Calu3 (cell line): Measurements from ENCODE around the gene SMIM41. TPM values are rescaled to one million over a fixed set of nuclear protein-coding genes. Genes with fewer than 3 reads are reported as not detected.

ENCODE experiments used
- BruUV-seq: library from RNA; stranded (reverse); fragments of 400-500 nt; replicated peaks from 2 replicates; lab custom pipeline; 2021; lab: Mats Ljungman, UMichigan
- CTCF ChIA-PET: fragments of 300-600 bp; sonication (Branson Sonifier 250); formaldehyde crosslinking; loops from one replicate; lab custom pipeline; 2022; ENCODE audit warnings: antibody characterized with exemption; lab: Charles Lee
- DNase-seq: peaks from one replicate; pipeline ENCODE4 v3.0.0; 2022
- H3K27ac Mint-ChIP-seq: one replicate; pipeline ENCODE4 v1.8.0; 2022; ENCODE audit warnings: mixed read lengths; ENCODE audit not compliant: unreplicated experiment
- H3K27me3 Mint-ChIP-seq: one replicate; pipeline ENCODE4 v1.8.0; 2022; ENCODE audit warnings: mixed read lengths; ENCODE audit not compliant: unreplicated experiment
- H3K36me3 Mint-ChIP-seq: one replicate; pipeline ENCODE4 v1.8.0; 2022; ENCODE audit warnings: mild to moderate bottlenecking, moderate library complexity, mixed read lengths; ENCODE audit not compliant: insufficient read depth, unreplicated experiment
- H3K4me1 Mint-ChIP-seq: one replicate; pipeline ENCODE4 v1.8.0; 2022; ENCODE audit warnings: mild to moderate bottlenecking, low read depth, mixed read lengths; ENCODE audit not compliant: unreplicated experiment
- H3K4me3 Mint-ChIP-seq: one replicate; pipeline ENCODE4 v1.8.0; 2022; ENCODE audit warnings: mild to moderate bottlenecking, low read depth, moderate library complexity, mixed read lengths; ENCODE audit not compliant: unreplicated experiment
- H3K9me3 Mint-ChIP-seq: one replicate; pipeline ENCODE4 v1.8.0; 2022; ENCODE audit warnings: low read depth, mixed read lengths; ENCODE audit not compliant: unreplicated experiment
- CTCF ChIP-seq: fragments of 200-600 bp; IDR thresholded peaks from one replicate; pipeline ENCODE4 v1.8.0; 2022; ENCODE audit warnings: antibody characterized with exemption; ENCODE audit not compliant: unreplicated experiment
- intact Hi-C: fragments of 100-400 bp; cut with micrococcal nuclease; formaldehyde crosslinking; loops from one replicate; pipeline ENCODE4 v1.10.0; 2022; ENCODE audit not compliant: unreplicated experiment
- total RNA-seq: library from RNA; stranded (reverse); gene quantifications from 2 replicates; pipeline ENCODE4 v1.2.3, GENCODE V29; 2022

Gene SMIM41
- total RNA-seq, 1 experiment from 2014 or later, result not detected

- CTCF ChIA-PET, result no interaction called here
- H3K4me1 Mint-ChIP-seq, result no peaks in the 10 kb centered on the region
- peaks cover 29% of the 10 kb centered on the region for H3K36me3 Mint-ChIP-seq
- no peak overlapping the region for H3K27ac Mint-ChIP-seq
- no peak for TF ChIP-seq CTCF
- no TSS peak for BruUV-seq
- no peaks in the 10 kb centered on the region for H3K9me3 Mint-ChIP-seq
- no peaks in the 10 kb centered on the region for H3K27me3 Mint-ChIP-seq
- DNase-seq, result no peak
- intact Hi-C loops, result no loop called here
- H3K4me3 Mint-ChIP-seq, result no peak overlapping the region
These were observed 36.7 kb upstream of the SMIM41 start for GRCh38 chr12:52042706-52043385.

- H3K4me3 Mint-ChIP-seq, result no peak overlapping the region
- TF ChIP-seq CTCF, result no peak
- CTCF ChIA-PET, result interaction anchor here (1.3 kb wide), 1 partner anchor 18 kb away, joined by 3 read pairs; no protein-coding TSS in a partner anchor
- H3K4me1 Mint-ChIP-seq, result no peaks in the 10 kb centered on the region
- no peaks in the 10 kb centered on the region for H3K9me3 Mint-ChIP-seq
- no peak overlapping the region for H3K27ac Mint-ChIP-seq
- no peaks in the 10 kb centered on the region for H3K27me3 Mint-ChIP-seq
- H3K36me3 Mint-ChIP-seq, result peaks cover 22% of the 10 kb centered on the region
- intact Hi-C loops, result no loop called here
- no peak for DNase-seq
- no TSS peak for BruUV-seq
These were observed 35.9 kb upstream of the SMIM41 start for GRCh38 chr12:52043386-52044212.

- CTCF ChIA-PET, result interaction anchor here (1.3 kb wide), 1 partner anchor 19 kb away, joined by 3 read pairs; no protein-coding TSS in a partner anchor
- Mint-ChIP-seq H3K4me3 (no peak overlapping the region), H3K27ac (no peak overlapping the region), H3K27me3 (no peaks in the 10 kb centered on the region), H3K4me1 (peaks cover 6% of the 10 kb centered on the region), H3K9me3 (no peaks in the 10 kb centered on the region), H3K36me3 (peaks cover 23% of the 10 kb centered on the region)
- BruUV-seq, result no TSS peak
- no peak for DNase-seq
- TF ChIP-seq CTCF, result no peak
- intact Hi-C loops, result no loop called here
These were observed 35.1 kb upstream of the SMIM41 start for GRCh38 chr12:52044292-52044983.

- H3K9me3 Mint-ChIP-seq, result no peaks in the 10 kb centered on the region
- intact Hi-C loops, result no loop called here
- no TSS peak for BruUV-seq
- no peaks in the 10 kb centered on the region for H3K27me3 Mint-ChIP-seq
- H3K4me1 Mint-ChIP-seq, result peaks cover 12% of the 10 kb centered on the region
- H3K36me3 Mint-ChIP-seq, result peaks cover 28% of the 10 kb centered on the region
- H3K4me3 Mint-ChIP-seq, result no peak overlapping the region
- no peak for DNase-seq
- no peak for TF ChIP-seq CTCF
- CTCF ChIA-PET, result interaction anchor here (1.0 kb wide), 1 partner anchor 21 kb away, joined by 4 read pairs; no protein-coding TSS in a partner anchor
- H3K27ac Mint-ChIP-seq, result no peak overlapping the region
These were observed 33.7 kb upstream of the SMIM41 start for GRCh38 chr12:52045794-52046199.
